ENCODE data around the gene MLLT6. TPM values are rescaled to one million over a fixed set of nuclear protein-coding genes. Genes with fewer than 3 reads are reported as not detected.
A peak's percentile ranks its signal among the peaks of the same experiment; 100 is the strongest.

Gene MLLT6
- total RNA-seq, 1 donor from 2014 or later = 209 TPM

DNA sequence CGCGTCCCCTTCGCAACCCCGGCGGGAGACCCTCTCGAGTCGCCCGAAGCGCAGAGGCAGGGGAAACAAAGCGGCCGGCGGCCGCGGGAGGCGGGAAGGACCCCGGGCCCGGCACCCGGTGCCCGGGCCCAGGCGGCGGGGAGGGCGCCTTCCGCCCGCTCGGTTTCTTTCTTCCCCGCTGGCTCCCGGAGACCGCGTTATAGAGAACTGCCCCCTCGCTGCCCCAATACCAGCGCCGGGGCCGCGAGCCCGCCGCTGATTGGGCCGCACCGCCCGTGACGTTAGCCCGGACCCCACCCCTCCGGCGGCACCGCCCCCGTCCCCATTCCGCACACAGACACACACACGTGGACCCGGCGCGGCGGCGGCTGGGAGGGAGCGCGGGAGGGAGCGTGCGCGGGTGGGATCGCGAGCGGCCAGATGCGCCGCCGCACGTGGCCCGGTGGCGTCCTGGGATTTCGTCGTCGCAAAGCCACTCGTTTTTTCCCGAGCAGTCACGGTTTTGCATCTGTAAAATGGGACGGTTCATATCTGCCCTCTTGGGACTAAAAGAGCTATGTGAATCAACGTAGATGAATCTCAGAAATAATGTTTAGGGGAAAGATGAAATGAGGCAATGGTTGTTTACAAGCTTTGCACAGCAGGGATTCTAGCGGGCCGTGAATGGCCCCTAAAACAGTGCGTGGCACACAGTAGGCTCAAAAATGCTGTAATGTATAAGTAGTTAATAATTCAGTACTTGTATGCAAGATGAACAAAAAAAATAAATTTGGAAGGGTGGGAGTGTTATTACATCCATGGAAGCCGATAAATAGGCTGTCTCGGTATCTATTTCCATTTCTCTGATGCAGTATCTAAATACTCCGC is 30.1 kb upstream of the MLLT6 start, which contains the start of gene EPOP:
TSS of gene EPOP (minus strand) at position 209 of the 867 bp plus-strand sequence. CDS start 462 bp downstream, outside the sequence.
- peak; percentile 89 for DNase-seq (ENCODE audit: low spot score)

- peak; percentile 90 for DNase-seq (ENCODE audit: low spot score)
Measured at GRCh38 chr17:38676706-38677504, 28.2 kb upstream of the MLLT6 start.

DNA sequence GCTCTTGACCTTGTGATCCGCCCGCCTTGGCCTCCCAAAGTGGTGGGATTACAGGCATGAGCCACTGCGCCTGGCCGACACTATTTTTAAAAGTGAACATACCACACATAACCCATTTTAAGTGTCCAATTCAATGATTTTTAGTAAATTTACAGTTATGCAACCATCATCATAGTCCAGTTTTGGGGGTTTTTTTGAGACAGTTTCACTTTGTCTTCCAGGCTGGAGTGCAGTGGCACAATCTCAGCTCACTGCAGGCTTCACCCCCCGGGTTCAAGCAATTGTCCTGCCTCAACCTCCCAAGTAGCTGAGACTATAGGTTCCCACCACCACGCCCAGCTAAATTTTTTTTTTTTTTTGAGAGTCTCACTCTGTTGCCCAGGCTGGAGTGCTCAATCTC is 27.3 kb upstream of the MLLT6 start:
- no peak for DNase-seq (ENCODE audit: low spot score)

GRCh38 chr17:38681096-38681495 is 24.0 kb upstream of the MLLT6 start:
- DNase-seq (ENCODE audit: low spot score) = no peak

GRCh38 chr17:38685491-38685890 is 19.6 kb upstream of the MLLT6 start:
- no peak for DNase-seq (ENCODE audit: low spot score)

DNA sequence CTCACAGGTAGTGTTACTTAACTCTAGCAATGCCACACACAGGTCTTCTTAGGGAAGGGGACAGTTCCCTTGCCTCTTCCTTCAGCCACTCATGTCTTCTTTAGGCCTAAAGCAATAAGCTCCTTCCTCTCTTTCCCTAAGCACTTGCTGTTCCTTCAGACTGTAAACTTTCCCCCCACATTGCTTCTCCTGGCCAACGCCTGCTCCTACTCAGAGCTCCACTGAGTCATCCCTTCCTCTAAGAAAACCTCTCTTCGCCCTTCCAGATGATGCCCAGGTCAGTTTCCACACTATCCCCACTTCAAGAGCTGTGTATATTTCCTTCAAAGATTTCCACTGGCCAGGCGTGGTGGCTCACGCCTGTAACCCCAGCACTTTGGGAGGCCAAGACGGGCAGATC is 17.8 kb upstream of the MLLT6 start:
- no peak for DNase-seq (ENCODE audit: low spot score)

- DNase-seq (ENCODE audit: low spot score) = no peak
Measured at GRCh38 chr17:38690386-38690785, 14.7 kb upstream of the MLLT6 start.

DNA sequence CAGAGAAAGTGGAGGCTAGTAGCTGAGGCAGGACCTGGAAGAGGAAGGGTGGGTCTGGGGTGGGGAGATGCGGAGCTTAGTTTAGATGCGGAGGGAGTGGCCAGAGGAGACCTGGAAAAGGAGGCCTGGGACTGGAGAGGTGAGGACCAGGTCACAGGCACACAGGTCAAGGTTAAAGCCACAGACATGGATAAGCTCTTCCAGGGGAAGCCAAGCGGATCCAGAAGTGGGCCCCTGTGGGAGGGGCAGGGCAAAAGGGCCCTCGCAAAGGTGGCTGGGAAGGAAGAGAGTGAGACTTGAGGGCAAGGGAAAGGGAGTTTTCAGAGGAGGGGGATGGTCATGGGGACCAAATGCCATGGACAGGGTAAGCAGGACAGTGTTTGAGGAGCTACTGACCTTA is 13.9 kb upstream of the MLLT6 start:
- DNase-seq (ENCODE audit: low spot score) = no peak

GRCh38 chr17:38693700-38694329 is 11.3 kb upstream of the MLLT6 start:
- DNase-seq (ENCODE audit: low spot score) = peak; percentile 90

- no peak for DNase-seq (ENCODE audit: low spot score)
Measured at GRCh38 chr17:38697061-38697820, 7.8 kb upstream of the MLLT6 start.

DNA sequence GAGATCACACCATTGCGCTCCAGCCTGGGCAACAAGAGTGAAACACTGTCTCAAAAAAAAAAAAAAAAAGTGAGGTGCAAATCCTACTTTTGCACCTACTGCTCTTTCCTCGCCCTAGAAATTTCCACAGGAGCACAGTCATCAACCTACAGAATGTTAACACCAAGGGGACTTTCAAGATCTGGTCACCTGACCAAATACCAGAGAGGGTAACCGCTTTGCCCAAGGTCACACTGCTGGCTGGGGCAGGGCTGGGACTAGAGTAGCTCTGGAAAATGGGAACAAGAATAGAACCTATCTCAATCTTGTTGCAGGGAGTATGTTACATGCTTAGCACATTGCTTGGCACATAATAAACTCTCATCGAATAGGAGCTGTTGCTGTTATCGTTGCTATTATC is 6.3 kb upstream of the MLLT6 start:
- DNase-seq (ENCODE audit: low spot score) = no peak

DNA sequence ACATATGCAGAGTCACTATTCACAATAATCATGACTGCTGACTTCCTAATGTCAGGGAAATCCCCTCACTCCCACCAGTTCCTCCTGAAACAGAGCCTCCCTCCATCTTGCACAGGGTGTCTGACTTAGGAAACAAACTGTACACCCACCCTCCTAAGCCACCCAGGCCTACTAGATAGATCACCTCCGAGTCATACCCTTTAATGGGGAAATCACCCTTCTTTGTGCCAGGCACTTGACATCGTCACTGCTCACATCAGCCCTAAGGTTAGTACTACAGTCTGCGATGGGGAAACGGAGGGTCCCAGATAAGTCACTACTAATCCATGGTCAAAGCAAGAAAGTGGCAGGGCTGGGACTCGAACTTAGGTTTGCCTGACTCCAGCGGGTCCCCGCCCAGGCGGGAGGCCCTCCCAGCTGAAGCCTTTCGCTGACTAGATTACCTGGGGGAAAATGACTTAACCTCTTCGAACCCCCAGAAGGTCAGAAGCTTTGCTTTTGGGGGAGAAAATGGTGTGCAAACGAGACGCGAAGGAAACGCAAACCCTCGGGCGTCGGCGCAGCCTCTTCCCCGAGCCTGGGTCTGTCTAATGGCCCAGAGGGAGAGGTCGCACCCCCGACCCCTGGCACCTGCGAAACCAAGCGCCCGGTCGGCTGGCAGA is 3.4 kb upstream of the MLLT6 start:
- no peak for DNase-seq (ENCODE audit: low spot score)

DNA sequence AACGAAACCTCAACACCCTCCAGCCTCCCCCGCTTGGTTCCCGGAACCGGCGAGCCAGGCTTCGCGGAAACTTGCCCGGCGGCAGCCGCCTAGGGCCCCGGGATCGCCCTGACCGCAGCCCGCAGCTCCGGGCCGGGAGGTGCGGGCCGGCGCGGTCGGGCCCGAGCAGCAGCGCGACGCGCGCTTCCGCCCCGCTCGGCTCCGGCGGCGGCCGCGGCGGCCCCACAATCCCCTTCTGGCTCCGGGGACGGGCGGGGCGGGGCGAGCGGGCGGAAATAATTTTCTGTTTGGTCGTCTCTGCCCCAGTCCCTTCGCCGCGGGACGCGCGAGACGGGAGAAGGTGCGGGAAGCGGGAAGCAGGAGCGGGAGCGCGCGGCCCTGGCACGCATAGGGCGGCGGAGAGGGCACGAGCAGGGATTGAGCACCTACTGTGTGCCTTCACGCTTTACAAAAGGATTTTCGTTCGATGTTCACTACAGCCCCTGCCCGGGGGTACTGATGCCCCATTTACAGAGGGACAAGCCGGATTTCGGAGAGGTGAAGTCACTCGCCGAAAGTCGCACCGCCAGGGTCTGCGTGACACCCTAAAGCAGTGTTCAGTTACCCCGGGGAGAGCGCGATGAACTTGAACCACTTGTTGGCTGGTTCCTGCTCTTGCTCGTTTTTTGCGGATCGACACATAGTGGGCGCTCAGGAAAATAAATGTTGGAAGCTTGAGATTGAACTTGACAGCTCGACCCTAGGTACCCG is 2.7 kb upstream of the MLLT6 start:
- DNase-seq (ENCODE audit: low spot score) = peak; percentile 90

DNA sequence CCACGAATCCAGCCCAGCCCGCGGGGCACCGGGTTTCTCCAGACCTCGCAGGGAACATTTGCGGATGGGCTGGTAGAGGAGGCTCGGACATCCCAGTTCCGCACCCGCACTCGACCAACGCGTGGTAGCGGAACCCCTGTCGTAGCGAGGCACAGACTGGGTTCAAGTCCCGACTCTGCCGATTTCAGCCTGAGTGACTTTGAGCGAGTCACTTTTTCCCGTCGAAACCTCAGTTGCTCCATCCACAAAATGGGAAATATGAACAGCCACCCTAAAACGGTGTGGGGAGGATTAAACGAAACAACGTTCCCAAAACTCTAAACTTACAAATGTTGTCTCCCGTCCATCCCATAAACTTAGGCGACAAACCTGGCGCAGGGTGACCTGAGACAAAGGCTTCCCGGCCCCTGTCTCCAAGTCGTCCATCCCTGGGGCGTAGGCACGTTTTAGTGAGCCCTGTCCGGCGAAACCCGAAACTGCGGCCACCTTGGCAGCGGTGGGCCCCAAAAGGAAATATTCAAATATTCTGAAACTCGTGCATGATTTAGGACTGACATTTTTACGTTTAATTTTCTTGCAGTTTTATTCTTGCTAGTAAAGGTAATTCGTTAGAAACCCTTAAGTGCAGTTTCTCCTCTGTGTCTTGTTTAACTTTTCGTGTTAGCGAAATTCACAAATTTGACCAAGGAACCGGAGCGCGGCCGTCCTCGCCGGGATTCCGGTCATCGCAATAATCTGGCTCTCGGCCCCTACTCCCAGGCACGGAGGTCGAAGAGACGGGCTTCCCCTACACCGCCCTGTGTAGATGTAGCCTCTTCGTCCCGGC is 1.9 kb upstream of the MLLT6 start:
- no peak for DNase-seq (ENCODE audit: low spot score)

- DNase-seq (ENCODE audit: low spot score) = peak; percentile 92
Measured at GRCh38 chr17:38703742-38704605, 1.1 kb upstream of the MLLT6 start.

GRCh38 chr17:38705523-38705802 is 390 bp downstream of the MLLT6 start:
- no peak for DNase-seq (ENCODE audit: low spot score)

GRCh38 chr17:38705803-38706504 is 881 bp downstream of the MLLT6 start:
- DNase-seq (ENCODE audit: low spot score) = peak; percentile 71

All from ureter (tissue), 1 donor.